ENCODE data around the gene SELENON. TPM values are rescaled to one million over a fixed set of nuclear protein-coding genes. Genes with fewer than 3 reads are reported as not detected.

SELENON gene
- total and polyA plus RNA-seq, 2 of the 13 experiments (the other 11 are each of a cell fraction or from before 2014, with no cell fraction given): 3.8 to 8.0 TPM

DNA sequence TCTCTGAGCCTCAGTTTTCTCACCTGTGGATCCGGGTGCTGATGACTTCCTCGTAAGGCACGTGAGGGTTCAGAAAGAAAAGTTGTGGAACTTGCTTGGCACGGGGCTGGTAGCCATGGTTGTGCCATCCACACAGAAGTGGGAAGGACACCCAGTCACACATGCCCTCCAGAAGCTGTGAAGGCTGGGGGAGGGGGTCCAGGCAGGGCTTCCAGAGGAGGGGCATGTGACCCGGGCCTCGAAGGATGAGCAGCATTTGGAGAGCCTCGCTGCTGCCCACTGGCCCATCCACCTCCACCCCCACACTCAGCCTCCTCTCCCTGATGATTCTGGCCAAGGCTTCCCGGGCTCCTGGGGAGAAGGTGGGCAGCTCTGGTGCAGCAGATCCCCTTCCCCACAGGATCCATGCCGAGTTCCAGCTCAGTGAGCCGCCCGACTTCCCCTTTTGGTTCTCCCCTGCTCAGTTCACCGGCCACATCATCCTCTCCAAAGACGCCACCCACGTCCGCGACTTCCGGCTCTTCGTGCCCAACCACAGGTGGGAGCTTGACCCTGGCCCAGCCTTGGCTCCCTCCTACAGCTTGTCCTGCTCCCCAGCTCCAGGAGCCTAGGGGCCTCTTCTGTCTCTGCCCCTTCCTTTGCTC, 9.4 kb downstream of the SELENON start:
- intact Hi-C loops (cut with micrococcal nuclease; ENCODE audit: unreplicated experiment): no loop called here
- no peaks in the 10 kb centered on the region for H3K27me3 ChIP-seq (ENCODE audit: control insufficient read depth in 1 of 2, insufficient read depth in 2 of 2, low read length in 2 of 2)
- in situ Hi-C loops (cut with HindIII; ENCODE audit: extremely low pct_ligation_motif_present, low pct_unique_long_range_greater_than_20kb): loop anchor here (25.0 kb wide), 1 partner anchor 197 kb away; the partner anchor contains the start of gene MAN1C1
- WGBS (ENCODE audit: low lambda C conversion rate): 88% methylated on average over 15 of the region's 18 CpGs
- H3K4me3 ChIP-seq (replicated peaks in 1 of 3; ENCODE audit: insufficient read depth in 1 of 3, low read depth in 2 of 3, low read length in 3 of 3): no peak overlapping the region
- no peak overlapping the region for H3K27ac ChIP-seq (ENCODE audit: extremely low read length, insufficient read depth, low read length)
- BruUV-seq (replicated peaks): no TSS peak
- ATAC-seq (no peak), DNase-seq (ENCODE audit: low spot score) (no peak), FAIRE-seq (no peak)
- H4K20me1 ChIP-seq (ENCODE audit: insufficient read depth, low read length): no peaks in the 10 kb centered on the region
- POLR2A ChIA-PET: interaction anchor here (2.5 kb wide), 1 partner anchor 10 kb away, joined by 10 read pairs; the partner anchor contains the start of gene MTFR1L
- no peaks in the 10 kb centered on the region for H3K4me1 ChIP-seq (ENCODE audit: insufficient read depth, low read length)
- H3K9me3 ChIP-seq (ENCODE audit: low read length): no peaks in the 10 kb centered on the region
- H3K9ac ChIP-seq (ENCODE audit: insufficient read depth, low read depth, low read length): no peak overlapping the region
- no peaks in the 10 kb centered on the region for H3K79me2 ChIP-seq (ENCODE audit: insufficient read depth, low read length)
- no peak overlapping the region for H3K4me2 ChIP-seq (ENCODE audit: low read depth, low read length)
- CTCF ChIA-PET (ENCODE audit: low intra/inter-chr PET ratio, low total read pairs): no interaction called here
- no peak overlapping the region for H2AFZ ChIP-seq (ENCODE audit: low read length)
- no peaks in the 10 kb centered on the region for H3K36me3 ChIP-seq (replicated peaks in 1 of 2; ENCODE audit: control insufficient read depth in 1 of 2, insufficient read depth in 2 of 2, low read length in 2 of 2)
- TF ChIP-seq, protein P1, sequence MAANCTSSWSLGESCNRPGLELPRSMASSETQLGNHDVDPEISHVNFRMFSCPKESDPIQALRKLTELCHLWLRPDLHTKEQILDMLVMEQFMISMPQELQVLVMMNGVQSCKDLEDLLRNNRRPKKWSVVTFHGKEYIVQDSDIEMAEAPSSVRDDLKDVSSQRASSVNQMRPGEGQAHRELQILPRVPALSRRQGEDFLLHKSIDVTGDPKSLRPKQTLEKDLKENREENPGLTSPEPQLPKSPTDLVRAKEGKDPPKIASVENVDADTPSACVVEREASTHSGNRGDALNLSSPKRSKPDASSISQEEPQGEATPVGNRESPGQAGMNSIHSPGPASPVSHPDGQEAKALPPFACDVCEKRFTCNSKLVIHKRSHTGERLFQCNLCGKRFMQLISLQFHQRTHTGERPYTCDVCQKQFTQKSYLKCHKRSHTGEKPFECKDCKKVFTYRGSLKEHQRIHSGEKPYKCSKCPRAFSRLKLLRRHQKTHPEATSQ (CRISPR knock-in tag; IDR thresholded peaks at IDR 0.05; ENCODE audit: borderline replicate concordance): no peak
- TF ChIP-seq, protein P2, sequence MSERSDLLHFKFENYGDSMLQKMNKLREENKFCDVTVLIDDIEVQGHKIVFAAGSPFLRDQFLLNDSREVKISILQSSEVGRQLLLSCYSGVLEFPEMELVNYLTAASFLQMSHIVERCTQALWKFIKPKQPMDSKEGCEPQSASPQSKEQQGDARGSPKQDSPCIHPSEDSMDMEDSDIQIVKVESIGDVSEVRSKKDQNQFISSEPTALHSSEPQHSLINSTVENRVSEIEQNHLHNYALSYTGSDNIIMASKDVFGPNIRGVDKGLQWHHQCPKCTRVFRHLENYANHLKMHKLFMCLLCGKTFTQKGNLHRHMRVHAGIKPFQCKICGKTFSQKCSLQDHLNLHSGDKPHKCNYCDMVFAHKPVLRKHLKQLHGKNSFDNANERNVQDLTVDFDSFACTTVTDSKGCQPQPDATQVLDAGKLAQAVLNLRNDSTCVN (CRISPR knock-in tag; IDR thresholded peaks at IDR 0.05; ENCODE audit: borderline replicate concordance): no peak
- TF ChIP-seq ZNF737 (CRISPR knock-in tag; IDR thresholded peaks at IDR 0.05; ENCODE audit: borderline replicate concordance) (no peak), ZNF543 (CRISPR knock-in tag; IDR thresholded peaks at IDR 0.05) (no peak), PCBP1 (IDR thresholded peaks at IDR 0.05; ENCODE audit: borderline replicate concordance, low read depth, low read length) (no peak), MAF1 (CRISPR knock-in tag; IDR thresholded peaks at IDR 0.05; ENCODE audit: borderline replicate concordance) (no peak), ZNF160 (CRISPR knock-in tag; IDR thresholded peaks at IDR 0.05) (no peak), ZBTB8A (CRISPR knock-in tag; IDR thresholded peaks at IDR 0.05; ENCODE audit: borderline replicate concordance, low read depth) (no peak), ZFP82 (CRISPR knock-in tag; IDR thresholded peaks at IDR 0.05; ENCODE audit: borderline replicate concordance) (no peak), ZNF17 (CRISPR knock-in tag; IDR thresholded peaks at IDR 0.05) (no peak), MYC (CRISPR knock-in tag; IDR thresholded peaks at IDR 0.05; ENCODE audit: borderline replicate concordance) (no peak), U2AF2 (IDR thresholded peaks at IDR 0.05; ENCODE audit: low read depth, low read length) (no peak)
- TF ChIP-seq, protein P3, sequence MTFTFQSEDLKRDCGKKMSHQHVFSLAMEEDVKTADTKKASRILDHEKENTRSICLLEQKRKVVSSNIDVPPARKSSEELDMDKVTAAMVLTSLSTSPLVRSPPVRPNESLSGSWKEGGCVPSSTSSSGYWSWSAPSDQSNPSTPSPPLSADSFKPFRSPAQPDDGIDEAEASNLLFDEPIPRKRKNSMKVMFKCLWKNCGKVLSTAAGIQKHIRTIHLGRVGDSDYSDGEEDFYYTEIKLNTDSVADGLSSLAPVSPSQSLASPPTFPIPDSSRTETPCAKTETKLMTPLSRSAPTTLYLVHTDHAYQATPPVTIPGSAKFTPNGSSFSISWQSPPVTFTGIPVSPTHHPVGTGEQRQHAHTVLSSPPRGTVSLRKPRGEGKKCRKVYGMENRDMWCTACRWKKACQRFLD (CRISPR knock-in tag; IDR thresholded peaks at IDR 0.05; ENCODE audit: borderline replicate concordance): no peak
- TF ChIP-seq, protein P4, sequence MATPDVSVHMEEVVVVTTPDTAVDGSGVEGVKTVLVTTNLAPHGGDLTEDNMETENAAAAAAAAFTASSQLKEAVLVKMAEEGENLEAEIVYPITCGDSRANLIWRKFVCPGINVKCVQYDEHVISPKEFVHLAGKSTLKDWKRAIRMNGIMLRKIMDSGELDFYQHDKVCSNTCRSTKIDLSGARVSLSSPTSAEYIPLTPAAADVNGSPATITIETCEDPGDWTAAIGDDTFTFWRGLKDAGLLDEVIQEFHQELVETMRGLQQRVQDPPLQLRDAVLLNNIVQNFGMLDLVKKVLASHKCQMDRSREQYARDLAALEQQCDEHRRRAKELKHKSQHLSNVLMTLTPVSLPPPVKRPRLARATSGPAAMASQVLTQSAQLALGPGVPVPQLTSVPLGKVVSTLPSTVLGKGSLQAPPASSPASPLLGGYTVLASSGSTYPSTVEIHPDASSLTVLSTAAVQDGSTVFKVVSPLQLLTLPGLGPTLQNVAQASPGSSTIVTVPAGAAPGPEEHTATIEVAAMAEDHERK (CRISPR knock-in tag; IDR thresholded peaks at IDR 0.05; ENCODE audit: low read depth): no peak
- TF ChIP-seq, protein P5, sequence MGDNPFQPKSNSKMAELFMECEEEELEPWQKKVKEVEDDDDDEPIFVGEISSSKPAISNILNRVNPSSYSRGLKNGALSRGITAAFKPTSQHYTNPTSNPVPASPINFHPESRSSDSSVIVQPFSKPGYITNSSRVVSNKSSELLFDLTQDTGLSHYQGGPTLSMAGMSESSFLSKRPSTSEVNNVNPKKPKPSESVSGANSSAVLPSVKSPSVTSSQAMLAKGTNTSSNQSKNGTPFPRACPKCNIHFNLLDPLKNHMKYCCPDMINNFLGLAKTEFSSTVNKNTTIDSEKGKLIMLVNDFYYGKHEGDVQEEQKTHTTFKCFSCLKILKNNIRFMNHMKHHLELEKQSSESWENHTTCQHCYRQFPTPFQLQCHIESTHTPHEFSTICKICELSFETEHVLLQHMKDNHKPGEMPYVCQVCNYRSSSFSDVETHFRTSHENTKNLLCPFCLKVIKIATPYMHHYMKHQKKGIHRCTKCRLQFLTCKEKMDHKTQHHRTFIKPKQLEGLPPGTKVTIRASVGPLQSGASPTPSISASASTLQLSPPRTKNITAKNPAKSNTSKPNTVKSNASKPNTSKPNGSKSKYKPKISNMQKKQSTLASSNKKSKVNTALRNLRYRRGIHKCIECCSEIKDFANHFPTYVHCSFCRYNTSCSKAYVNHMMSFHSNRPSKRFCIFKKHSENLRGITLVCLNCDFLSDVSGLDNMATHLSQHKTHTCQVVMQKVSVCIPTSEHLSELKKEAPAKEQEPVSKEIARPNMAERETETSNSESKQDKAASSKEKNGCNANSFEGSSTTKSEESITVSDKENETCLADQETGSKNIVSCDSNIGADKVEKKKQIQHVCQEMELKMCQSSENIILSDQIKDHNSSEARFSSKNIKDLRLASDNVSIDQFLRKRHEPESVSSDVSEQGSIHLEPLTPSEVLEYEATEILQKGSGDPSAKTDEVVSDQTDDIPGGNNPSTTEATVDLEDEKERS (CRISPR knock-in tag; IDR thresholded peaks at IDR 0.05): no peak
